GM10266 (cell line): ENCODE results near the gene SBF2.
A peak's percentile ranks its signal among the peaks of the same experiment; 100 is the strongest.
"Not testable (repeated sequence)": the region's sequence is repeated elsewhere in the genome, so short reads cannot be mapped to it uniquely, and the experiment has no call there.

ENCODE experiments used
- DNase-seq: peaks from one replicate; pipeline ENCODE4 v3.0.0; 2012; ENCODE audit errors: extremely low spot score
- TF ChIP-seq, protein P1 (sequence below): IDR thresholded peaks from 2 replicates; pipeline ENCODE4 v1.5.1; 2012; ENCODE audit warnings: mild to moderate bottlenecking, low read depth; ENCODE audit not compliant: control insufficient read depth, insufficient read depth; ENCODE audit errors: missing control alignments

Gene SBF2

GRCh38 chr11:10091314-10092045 lies 202.5 kb downstream of the SBF2 start:
- TF ChIP-seq, protein P1, sequence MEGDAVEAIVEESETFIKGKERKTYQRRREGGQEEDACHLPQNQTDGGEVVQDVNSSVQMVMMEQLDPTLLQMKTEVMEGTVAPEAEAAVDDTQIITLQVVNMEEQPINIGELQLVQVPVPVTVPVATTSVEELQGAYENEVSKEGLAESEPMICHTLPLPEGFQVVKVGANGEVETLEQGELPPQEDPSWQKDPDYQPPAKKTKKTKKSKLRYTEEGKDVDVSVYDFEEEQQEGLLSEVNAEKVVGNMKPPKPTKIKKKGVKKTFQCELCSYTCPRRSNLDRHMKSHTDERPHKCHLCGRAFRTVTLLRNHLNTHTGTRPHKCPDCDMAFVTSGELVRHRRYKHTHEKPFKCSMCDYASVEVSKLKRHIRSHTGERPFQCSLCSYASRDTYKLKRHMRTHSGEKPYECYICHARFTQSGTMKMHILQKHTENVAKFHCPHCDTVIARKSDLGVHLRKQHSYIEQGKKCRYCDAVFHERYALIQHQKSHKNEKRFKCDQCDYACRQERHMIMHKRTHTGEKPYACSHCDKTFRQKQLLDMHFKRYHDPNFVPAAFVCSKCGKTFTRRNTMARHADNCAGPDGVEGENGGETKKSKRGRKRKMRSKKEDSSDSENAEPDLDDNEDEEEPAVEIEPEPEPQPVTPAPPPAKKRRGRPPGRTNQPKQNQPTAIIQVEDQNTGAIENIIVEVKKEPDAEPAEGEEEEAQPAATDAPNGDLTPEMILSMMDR: no peak
- DNase-seq: no peak

GRCh38 chr11:10087923-10088225 lies 206.1 kb downstream of the SBF2 start:
- not testable (repeated sequence) for DNase-seq

DNA sequence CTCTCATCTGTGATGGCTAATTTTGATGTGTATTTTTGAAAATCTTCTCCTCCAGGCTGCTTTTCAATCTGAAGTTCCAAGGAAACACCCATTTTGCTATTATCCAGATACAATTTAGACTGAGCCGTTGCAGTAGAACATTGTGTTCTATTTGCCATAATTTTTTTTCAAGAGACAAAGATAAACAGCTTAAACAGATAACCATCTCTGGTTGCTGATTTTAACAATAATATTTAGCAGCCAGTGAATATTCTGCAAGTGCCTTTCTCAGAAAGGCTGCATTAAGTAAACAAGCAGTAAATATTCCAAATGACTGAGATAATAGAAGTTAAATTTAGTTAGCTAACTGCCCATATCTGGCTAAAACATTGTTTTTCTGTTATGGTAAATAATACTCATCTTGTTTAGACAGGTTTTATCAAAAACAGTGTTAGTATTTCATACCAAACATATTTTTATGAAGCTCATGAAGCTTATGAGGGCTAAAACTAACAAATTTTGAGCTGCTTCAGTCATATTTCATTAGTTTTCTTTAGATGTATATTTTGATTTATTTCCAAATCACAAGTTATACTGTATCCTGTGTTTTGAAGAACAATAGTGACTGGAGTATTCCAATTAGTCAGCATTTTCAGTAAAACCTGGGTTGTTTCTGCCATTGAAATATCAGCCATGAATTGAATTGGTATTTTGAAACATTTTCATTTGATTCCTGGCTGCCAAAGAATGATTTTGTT lies 206.7 kb downstream of the SBF2 start:
- TF ChIP-seq, protein P1: no peak
- no peak for DNase-seq

GRCh38 chr11:10080138-10080537 lies 213.9 kb downstream of the SBF2 start:
- TF ChIP-seq, protein P1: no peak

DNA sequence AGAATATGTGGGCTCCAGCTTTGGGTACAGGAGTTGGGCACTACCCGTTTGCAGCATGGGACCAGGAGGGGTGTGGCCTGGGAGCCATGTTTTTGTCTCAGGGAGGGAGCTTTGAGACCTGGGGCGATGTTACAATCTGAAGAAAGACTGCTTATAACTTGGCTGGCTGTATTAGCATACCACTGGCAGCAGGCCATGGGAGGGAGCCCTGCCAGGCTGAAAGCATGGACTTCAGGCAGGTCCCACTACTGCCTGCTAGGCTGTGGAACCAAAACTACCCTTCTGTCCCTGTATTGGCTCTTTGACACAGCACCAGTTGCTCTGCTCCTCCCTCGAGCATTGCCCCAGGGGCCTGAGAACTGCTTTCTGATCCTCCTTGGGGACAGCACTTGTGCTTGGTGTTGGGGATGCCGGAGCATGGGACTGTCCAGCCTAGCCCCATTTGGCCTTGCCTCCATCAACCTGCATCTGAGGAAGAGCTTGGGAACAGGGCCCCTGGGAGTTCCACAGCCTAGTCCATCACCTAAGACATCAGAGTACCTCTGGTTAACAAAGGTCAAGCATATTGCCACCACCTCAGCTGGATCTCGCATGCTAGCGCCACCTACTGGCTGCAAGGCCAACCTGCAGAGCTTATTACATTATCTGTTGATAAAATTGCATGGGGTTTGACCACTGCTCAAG lies 217.4 kb downstream of the SBF2 start:
- TF ChIP-seq, protein P1: peak; percentile 91
- DNase-seq: peak; percentile 55

More at GRCh38 chr11:10080138-10080537, 213.9 kb downstream of the SBF2 start:
- no peak for DNase-seq

DNA sequence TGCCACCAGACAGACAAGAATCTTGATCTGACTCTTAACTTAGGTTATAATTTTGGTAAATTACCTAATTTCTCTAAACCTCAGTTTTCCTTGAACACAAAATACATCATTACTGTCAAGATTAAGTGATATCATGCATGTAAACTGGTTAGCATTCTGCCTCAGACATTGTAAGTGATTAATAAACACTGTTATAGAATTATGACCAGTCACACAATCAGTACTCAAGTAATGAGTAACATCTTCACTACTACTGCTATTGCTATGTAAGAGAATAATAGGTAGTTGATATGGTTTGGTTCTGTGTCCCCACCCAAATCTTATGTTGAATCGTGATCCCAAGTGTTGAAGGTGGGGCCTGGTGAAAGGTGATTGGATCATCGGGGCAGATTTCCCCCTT lies 218.9 kb downstream of the SBF2 start:
- no peak for DNase-seq
- TF ChIP-seq, protein P1: no peak

DNA sequence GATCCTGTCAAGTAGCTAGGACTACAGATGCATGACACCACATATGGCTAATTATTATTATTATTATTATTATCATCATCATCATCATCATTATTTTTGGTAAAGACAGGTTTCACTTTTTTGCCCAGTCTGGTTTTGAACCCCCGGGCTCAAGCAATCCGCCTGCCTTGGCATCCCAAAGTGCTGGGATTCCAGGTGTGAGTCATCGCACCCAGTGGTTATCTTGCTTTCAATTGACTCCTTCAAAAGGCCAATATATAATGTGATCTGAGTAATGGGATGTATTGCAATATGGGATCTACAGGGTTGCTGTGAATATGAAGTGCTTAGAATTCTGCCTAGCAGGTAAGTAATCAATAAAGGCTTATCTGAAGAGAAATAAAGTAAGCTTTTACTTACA lies 221.2 kb downstream of the SBF2 start:
- no peak for DNase-seq
- TF ChIP-seq, protein P1: no peak
